Measurements from ENCODE around the gene TRPM1. TPM values are rescaled to one million over a fixed set of nuclear protein-coding genes. Genes with fewer than 3 reads are reported as not detected.

The TRPM1 gene
- total RNA-seq, 1 experiment from 2014 or later = 0.77 TPM

DNA sequence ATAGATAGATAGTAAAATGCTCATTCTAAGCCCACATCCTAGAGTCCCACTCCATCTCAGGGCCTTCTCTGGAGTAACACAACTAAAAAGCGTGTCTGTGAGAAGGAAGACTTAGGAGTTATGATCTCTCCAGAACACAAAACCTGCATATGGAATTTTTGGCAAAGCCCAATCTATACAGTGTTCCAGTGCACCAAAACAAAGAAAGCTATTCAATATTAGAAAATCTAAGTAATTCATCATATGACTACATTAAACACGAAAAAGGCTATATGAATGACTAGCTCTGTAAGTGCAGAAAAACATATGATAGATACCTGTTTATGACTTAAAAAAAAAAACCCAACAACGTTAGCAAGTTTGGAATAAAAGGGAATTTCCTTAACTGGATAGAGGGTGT, 137.8 kb downstream of the TRPM1 start:
- TF ChIP-seq, protein P1, sequence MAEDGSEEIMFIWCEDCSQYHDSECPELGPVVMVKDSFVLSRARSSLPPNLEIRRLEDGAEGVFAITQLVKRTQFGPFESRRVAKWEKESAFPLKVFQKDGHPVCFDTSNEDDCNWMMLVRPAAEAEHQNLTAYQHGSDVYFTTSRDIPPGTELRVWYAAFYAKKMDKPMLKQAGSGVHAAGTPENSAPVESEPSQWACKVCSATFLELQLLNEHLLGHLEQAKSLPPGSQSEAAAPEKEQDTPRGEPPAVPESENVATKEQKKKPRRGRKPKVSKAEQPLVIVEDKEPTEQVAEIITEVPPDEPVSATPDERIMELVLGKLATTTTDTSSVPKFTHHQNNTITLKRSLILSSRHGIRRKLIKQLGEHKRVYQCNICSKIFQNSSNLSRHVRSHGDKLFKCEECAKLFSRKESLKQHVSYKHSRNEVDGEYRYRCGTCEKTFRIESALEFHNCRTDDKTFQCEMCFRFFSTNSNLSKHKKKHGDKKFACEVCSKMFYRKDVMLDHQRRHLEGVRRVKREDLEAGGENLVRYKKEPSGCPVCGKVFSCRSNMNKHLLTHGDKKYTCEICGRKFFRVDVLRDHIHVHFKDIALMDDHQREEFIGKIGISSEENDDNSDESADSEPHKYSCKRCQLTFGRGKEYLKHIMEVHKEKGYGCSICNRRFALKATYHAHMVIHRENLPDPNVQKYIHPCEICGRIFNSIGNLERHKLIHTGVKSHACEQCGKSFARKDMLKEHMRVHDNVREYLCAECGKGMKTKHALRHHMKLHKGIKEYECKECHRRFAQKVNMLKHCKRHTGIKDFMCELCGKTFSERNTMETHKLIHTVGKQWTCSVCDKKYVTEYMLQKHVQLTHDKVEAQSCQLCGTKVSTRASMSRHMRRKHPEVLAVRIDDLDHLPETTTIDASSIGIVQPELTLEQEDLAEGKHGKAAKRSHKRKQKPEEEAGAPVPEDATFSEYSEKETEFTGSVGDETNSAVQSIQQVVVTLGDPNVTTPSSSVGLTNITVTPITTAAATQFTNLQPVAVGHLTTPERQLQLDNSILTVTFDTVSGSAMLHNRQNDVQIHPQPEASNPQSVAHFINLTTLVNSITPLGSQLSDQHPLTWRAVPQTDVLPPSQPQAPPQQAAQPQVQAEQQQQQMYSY (CRISPR knock-in tag; IDR thresholded peaks at IDR 0.05) = no peak
- TF ChIP-seq, protein P2, sequence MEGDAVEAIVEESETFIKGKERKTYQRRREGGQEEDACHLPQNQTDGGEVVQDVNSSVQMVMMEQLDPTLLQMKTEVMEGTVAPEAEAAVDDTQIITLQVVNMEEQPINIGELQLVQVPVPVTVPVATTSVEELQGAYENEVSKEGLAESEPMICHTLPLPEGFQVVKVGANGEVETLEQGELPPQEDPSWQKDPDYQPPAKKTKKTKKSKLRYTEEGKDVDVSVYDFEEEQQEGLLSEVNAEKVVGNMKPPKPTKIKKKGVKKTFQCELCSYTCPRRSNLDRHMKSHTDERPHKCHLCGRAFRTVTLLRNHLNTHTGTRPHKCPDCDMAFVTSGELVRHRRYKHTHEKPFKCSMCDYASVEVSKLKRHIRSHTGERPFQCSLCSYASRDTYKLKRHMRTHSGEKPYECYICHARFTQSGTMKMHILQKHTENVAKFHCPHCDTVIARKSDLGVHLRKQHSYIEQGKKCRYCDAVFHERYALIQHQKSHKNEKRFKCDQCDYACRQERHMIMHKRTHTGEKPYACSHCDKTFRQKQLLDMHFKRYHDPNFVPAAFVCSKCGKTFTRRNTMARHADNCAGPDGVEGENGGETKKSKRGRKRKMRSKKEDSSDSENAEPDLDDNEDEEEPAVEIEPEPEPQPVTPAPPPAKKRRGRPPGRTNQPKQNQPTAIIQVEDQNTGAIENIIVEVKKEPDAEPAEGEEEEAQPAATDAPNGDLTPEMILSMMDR (IDR thresholded peaks at IDR 0.05) = no peak
- TF ChIP-seq KAT7 (CRISPR knock-in tag; IDR thresholded peaks at IDR 0.05; ENCODE audit: borderline replicate concordance) (no peak), SP1 (CRISPR knock-in tag; conservative IDR thresholded peaks at IDR 0.05) (no peak), ZNF671 (CRISPR knock-in tag; IDR thresholded peaks at IDR 0.05) (no peak), HMGA2 (CRISPR knock-in tag; IDR thresholded peaks at IDR 0.05) (no peak), ZNF121 (CRISPR knock-in tag; IDR thresholded peaks at IDR 0.05) (no peak), RORB (CRISPR knock-in tag; IDR thresholded peaks at IDR 0.05) (no peak), IRF2 (CRISPR knock-in tag; IDR thresholded peaks at IDR 0.05; ENCODE audit: borderline replicate concordance, low read depth) (no peak), ZNF219 (CRISPR knock-in tag; IDR thresholded peaks at IDR 0.05; ENCODE audit: borderline replicate concordance) (no peak)
- TF ChIP-seq, protein P3, sequence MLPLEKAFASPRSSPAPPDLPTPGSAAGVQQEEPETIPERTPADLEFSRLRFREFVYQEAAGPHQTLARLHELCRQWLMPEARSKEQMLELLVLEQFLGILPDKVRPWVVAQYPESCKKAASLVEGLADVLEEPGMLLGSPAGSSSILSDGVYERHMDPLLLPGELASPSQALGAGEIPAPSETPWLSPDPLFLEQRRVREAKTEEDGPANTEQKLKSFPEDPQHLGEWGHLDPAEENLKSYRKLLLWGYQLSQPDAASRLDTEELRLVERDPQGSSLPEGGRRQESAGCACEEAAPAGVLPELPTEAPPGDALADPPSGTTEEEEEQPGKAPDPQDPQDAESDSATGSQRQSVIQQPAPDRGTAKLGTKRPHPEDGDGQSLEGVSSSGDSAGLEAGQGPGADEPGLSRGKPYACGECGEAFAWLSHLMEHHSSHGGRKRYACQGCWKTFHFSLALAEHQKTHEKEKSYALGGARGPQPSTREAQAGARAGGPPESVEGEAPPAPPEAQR (CRISPR knock-in tag; IDR thresholded peaks at IDR 0.05) = no peak
- TF ChIP-seq, protein P4, sequence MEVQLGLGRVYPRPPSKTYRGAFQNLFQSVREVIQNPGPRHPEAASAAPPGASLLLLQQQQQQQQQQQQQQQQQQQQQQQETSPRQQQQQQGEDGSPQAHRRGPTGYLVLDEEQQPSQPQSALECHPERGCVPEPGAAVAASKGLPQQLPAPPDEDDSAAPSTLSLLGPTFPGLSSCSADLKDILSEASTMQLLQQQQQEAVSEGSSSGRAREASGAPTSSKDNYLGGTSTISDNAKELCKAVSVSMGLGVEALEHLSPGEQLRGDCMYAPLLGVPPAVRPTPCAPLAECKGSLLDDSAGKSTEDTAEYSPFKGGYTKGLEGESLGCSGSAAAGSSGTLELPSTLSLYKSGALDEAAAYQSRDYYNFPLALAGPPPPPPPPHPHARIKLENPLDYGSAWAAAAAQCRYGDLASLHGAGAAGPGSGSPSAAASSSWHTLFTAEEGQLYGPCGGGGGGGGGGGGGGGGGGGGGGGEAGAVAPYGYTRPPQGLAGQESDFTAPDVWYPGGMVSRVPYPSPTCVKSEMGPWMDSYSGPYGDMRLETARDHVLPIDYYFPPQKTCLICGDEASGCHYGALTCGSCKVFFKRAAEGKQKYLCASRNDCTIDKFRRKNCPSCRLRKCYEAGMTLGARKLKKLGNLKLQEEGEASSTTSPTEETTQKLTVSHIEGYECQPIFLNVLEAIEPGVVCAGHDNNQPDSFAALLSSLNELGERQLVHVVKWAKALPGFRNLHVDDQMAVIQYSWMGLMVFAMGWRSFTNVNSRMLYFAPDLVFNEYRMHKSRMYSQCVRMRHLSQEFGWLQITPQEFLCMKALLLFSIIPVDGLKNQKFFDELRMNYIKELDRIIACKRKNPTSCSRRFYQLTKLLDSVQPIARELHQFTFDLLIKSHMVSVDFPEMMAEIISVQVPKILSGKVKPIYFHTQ (CRISPR knock-in tag; IDR thresholded peaks at IDR 0.05) = no peak
- TF ChIP-seq, protein P5, sequence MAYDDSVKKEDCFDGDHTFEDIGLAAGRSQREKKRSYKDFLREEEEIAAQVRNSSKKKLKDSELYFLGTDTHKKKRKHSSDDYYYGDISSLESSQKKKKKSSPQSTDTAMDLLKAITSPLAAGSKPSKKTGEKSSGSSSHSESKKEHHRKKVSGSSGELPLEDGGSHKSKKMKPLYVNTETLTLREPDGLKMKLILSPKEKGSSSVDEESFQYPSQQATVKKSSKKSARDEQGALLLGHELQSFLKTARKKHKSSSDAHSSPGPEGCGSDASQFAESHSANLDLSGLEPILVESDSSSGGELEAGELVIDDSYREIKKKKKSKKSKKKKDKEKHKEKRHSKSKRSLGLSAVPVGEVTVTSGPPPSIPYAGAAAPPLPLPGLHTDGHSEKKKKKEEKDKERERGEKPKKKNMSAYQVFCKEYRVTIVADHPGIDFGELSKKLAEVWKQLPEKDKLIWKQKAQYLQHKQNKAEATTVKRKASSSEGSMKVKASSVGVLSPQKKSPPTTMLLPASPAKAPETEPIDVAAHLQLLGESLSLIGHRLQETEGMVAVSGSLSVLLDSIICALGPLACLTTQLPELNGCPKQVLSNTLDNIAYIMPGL (CRISPR knock-in tag; IDR thresholded peaks at IDR 0.05) = no peak
- TF ChIP-seq, protein P6, sequence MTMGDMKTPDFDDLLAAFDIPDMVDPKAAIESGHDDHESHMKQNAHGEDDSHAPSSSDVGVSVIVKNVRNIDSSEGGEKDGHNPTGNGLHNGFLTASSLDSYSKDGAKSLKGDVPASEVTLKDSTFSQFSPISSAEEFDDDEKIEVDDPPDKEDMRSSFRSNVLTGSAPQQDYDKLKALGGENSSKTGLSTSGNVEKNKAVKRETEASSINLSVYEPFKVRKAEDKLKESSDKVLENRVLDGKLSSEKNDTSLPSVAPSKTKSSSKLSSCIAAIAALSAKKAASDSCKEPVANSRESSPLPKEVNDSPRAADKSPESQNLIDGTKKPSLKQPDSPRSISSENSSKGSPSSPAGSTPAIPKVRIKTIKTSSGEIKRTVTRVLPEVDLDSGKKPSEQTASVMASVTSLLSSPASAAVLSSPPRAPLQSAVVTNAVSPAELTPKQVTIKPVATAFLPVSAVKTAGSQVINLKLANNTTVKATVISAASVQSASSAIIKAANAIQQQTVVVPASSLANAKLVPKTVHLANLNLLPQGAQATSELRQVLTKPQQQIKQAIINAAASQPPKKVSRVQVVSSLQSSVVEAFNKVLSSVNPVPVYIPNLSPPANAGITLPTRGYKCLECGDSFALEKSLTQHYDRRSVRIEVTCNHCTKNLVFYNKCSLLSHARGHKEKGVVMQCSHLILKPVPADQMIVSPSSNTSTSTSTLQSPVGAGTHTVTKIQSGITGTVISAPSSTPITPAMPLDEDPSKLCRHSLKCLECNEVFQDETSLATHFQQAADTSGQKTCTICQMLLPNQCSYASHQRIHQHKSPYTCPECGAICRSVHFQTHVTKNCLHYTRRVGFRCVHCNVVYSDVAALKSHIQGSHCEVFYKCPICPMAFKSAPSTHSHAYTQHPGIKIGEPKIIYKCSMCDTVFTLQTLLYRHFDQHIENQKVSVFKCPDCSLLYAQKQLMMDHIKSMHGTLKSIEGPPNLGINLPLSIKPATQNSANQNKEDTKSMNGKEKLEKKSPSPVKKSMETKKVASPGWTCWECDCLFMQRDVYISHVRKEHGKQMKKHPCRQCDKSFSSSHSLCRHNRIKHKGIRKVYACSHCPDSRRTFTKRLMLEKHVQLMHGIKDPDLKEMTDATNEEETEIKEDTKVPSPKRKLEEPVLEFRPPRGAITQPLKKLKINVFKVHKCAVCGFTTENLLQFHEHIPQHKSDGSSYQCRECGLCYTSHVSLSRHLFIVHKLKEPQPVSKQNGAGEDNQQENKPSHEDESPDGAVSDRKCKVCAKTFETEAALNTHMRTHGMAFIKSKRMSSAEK (CRISPR knock-in tag; IDR thresholded peaks at IDR 0.05; ENCODE audit: borderline replicate concordance) = no peak
- TF ChIP-seq, protein P7, sequence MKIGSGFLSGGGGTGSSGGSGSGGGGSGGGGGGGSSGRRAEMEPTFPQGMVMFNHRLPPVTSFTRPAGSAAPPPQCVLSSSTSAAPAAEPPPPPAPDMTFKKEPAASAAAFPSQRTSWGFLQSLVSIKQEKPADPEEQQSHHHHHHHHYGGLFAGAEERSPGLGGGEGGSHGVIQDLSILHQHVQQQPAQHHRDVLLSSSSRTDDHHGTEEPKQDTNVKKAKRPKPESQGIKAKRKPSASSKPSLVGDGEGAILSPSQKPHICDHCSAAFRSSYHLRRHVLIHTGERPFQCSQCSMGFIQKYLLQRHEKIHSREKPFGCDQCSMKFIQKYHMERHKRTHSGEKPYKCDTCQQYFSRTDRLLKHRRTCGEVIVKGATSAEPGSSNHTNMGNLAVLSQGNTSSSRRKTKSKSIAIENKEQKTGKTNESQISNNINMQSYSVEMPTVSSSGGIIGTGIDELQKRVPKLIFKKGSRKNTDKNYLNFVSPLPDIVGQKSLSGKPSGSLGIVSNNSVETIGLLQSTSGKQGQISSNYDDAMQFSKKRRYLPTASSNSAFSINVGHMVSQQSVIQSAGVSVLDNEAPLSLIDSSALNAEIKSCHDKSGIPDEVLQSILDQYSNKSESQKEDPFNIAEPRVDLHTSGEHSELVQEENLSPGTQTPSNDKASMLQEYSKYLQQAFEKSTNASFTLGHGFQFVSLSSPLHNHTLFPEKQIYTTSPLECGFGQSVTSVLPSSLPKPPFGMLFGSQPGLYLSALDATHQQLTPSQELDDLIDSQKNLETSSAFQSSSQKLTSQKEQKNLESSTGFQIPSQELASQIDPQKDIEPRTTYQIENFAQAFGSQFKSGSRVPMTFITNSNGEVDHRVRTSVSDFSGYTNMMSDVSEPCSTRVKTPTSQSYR (CRISPR knock-in tag; IDR thresholded peaks at IDR 0.05) = no peak
- TF ChIP-seq, protein P8, sequence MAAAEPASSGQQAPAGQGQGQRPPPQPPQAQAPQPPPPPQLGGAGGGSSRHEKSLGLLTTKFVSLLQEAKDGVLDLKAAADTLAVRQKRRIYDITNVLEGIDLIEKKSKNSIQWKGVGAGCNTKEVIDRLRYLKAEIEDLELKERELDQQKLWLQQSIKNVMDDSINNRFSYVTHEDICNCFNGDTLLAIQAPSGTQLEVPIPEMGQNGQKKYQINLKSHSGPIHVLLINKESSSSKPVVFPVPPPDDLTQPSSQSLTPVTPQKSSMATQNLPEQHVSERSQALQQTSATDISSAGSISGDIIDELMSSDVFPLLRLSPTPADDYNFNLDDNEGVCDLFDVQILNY (CRISPR knock-in tag; IDR thresholded peaks at IDR 0.05) = no peak
- Mint-ChIP-seq H3K4me3 (no peak overlapping the region), H3K36me3 (peaks cover 13% of the 10 kb centered on the region), H3K9me3 (no peaks in the 10 kb centered on the region), H3K4me1 (peaks cover 12% of the 10 kb centered on the region), H3K27ac (no peak overlapping the region), H3K27me3 (ENCODE audit: low read depth) (no peaks in the 10 kb centered on the region)
- no peak for ATAC-seq
- ChIA-PET CTCF (interaction anchor here (0.7 kb wide), 2 partner anchors 165 to 365 kb away, joined by 3 read pairs; no protein-coding TSS in a partner anchor), POLR2A (interaction anchor here (0.6 kb wide), 1 partner anchor 9 kb away, joined by 3 read pairs; no protein-coding TSS in a partner anchor)
- no peak for DNase-seq (ENCODE audit: low spot score)

Measured in WTC11 (cell line).